ENCODE data around the gene AFG3L2.
A peak's percentile ranks its signal among the peaks of the same experiment; 100 is the strongest.

Gene AFG3L2

GRCh38 chr18:12342661-12343060 is 34.4 kb downstream of the AFG3L2 start:
- WGBS, result 100% methylated on average over 3 of the region's 4 CpGs
- Histone ChIP-seq H2AFZ (ENCODE audit: low read depth, low read length) (no peak overlapping the region), H3K4ac (ENCODE audit: low read depth in 1 of 2, low read length in 2 of 2) (no peak overlapping the region)

GRCh38 chr18:12340945-12341660 is 35.9 kb downstream of the AFG3L2 start:
- Histone ChIP-seq H3K79me1 (replicated peaks; ENCODE audit: low read length, poor library complexity, severe bottlenecking) (peaks cover 8% of the 10 kb centered on the region), H2BK120ac (ENCODE audit: low read depth, low read length) (no peak overlapping the region), H3K4me1 (ENCODE audit: control insufficient read depth, insufficient read depth, low read depth, low read length) (peaks cover 6% of the 10 kb centered on the region), H2BK5ac (ENCODE audit: low read depth, low read length, poor library complexity, severe bottlenecking) (no peak overlapping the region), H3K9ac (ENCODE audit: low read length) (no peak overlapping the region), H3K4me2 (ENCODE audit: low read length, poor library complexity, severe bottlenecking) (no peak overlapping the region), H3K14ac (ENCODE audit: low read length in 2 of 2) (no peak overlapping the region), H3K23ac (ENCODE audit: low read length in 2 of 2) (no peak overlapping the region), H4K8ac (ENCODE audit: low read length) (no peak overlapping the region), H3K27ac (ENCODE audit: low read length, poor library complexity, severe bottlenecking) (no peak overlapping the region), H2BK12ac (ENCODE audit: low read length in 2 of 2) (no peak overlapping the region), H3K4me3 (ENCODE audit: insufficient read depth in 1 of 2, low read depth in 1 of 2, low read length in 2 of 2) (no peak overlapping the region), H3K18ac (ENCODE audit: low read depth in 1 of 2, low read length in 2 of 2) (no peak overlapping the region), H3K36me3 (ENCODE audit: control insufficient read depth in 1 of 2, insufficient read depth in 2 of 2, low read depth in 1 of 2, low read length in 2 of 2) (peaks cover 43 to 88% of the 10 kb centered on the region in 2 experiments), H3K4ac (ENCODE audit: low read depth in 1 of 2, low read length in 2 of 2) (no peak overlapping the region), H2AK5ac (ENCODE audit: low read length, severe bottlenecking) (no peak overlapping the region), H3K9me3 (ENCODE audit: control insufficient read depth, low read length) (no peaks in the 10 kb centered on the region), H2BK15ac (ENCODE audit: low read depth, poor library complexity, severe bottlenecking) (no peak overlapping the region), H2AFZ (ENCODE audit: low read depth, low read length) (no peak overlapping the region), H3K27me3 (ENCODE audit: control insufficient read depth in 1 of 2, insufficient read depth in 1 of 2, low read length in 2 of 2) (no peaks in the 10 kb centered on the region), H4K91ac (ENCODE audit: low read length) (no peak overlapping the region)
- DNase-seq, result no peak
- 92% methylated on average over 4 of the region's 5 CpGs for WGBS

More at GRCh38 chr18:12342661-12343060, 34.4 kb downstream of the AFG3L2 start:
- no peak overlapping the region for H3K4me2 ChIP-seq (ENCODE audit: low read length, poor library complexity, severe bottlenecking)
- H3K79me1 ChIP-seq (replicated peaks; ENCODE audit: low read length, poor library complexity, severe bottlenecking), result peaks cover 5% of the 10 kb centered on the region
- no peak overlapping the region for H3K23ac ChIP-seq (ENCODE audit: low read length in 2 of 2)
- no peak overlapping the region for H3K4me3 ChIP-seq (ENCODE audit: insufficient read depth in 1 of 2, low read depth in 1 of 2, low read length in 2 of 2)
- H3K9ac ChIP-seq (ENCODE audit: low read length), result no peak overlapping the region
- H2BK5ac ChIP-seq (ENCODE audit: low read depth, low read length, poor library complexity, severe bottlenecking), result no peak overlapping the region
- no peak overlapping the region for H2BK15ac ChIP-seq (ENCODE audit: low read depth, poor library complexity, severe bottlenecking)
- H2BK12ac ChIP-seq (ENCODE audit: low read length in 2 of 2), result no peak overlapping the region
- no peaks in the 10 kb centered on the region for H3K27me3 ChIP-seq (ENCODE audit: control insufficient read depth in 1 of 2, insufficient read depth in 1 of 2, low read length in 2 of 2)
- no peak overlapping the region for H4K8ac ChIP-seq (ENCODE audit: low read length)
- DNase-seq, result no peak
- peaks cover 2% of the 10 kb centered on the region for H3K4me1 ChIP-seq (ENCODE audit: control insufficient read depth, insufficient read depth, low read depth, low read length)
- H2BK120ac ChIP-seq (ENCODE audit: low read depth, low read length), result no peak overlapping the region
- H3K9me3 ChIP-seq (ENCODE audit: control insufficient read depth, low read length), result no peaks in the 10 kb centered on the region
- no peak overlapping the region for H3K18ac ChIP-seq (ENCODE audit: low read depth in 1 of 2, low read length in 2 of 2)
- H3K36me3 ChIP-seq (ENCODE audit: control insufficient read depth in 1 of 2, insufficient read depth in 2 of 2, low read depth in 1 of 2, low read length in 2 of 2), result peaks cover 57 to 84% of the 10 kb centered on the region in 2 experiments
- H4K91ac ChIP-seq (ENCODE audit: low read length), result no peak overlapping the region
- no peak overlapping the region for H2AK5ac ChIP-seq (ENCODE audit: low read length, severe bottlenecking)
- H3K27ac ChIP-seq (ENCODE audit: low read length, poor library complexity, severe bottlenecking), result no peak overlapping the region
- H3K14ac ChIP-seq (ENCODE audit: low read length in 2 of 2), result no peak overlapping the region

- H3K27me3 ChIP-seq (ENCODE audit: control insufficient read depth in 1 of 2, insufficient read depth in 1 of 2, low read length in 2 of 2), result no peaks in the 10 kb centered on the region
- no peak overlapping the region for H3K9ac ChIP-seq (ENCODE audit: low read length)
- no peak overlapping the region for H3K18ac ChIP-seq (ENCODE audit: low read depth in 1 of 2, low read length in 2 of 2)
- H2BK12ac ChIP-seq (ENCODE audit: low read length in 2 of 2), result no peak overlapping the region
- H4K91ac ChIP-seq (ENCODE audit: low read length), result no peak overlapping the region
- no peaks in the 10 kb centered on the region for H3K9me3 ChIP-seq (ENCODE audit: control insufficient read depth, low read length)
- H3K4ac ChIP-seq (ENCODE audit: low read depth in 1 of 2, low read length in 2 of 2), result no peak overlapping the region
- no peak overlapping the region for H2BK15ac ChIP-seq (ENCODE audit: low read depth, poor library complexity, severe bottlenecking)
- H3K4me2 ChIP-seq (ENCODE audit: low read length, poor library complexity, severe bottlenecking), result no peak overlapping the region
- H2BK5ac ChIP-seq (ENCODE audit: low read depth, low read length, poor library complexity, severe bottlenecking), result no peak overlapping the region
- H3K36me3 ChIP-seq (ENCODE audit: control insufficient read depth in 1 of 2, insufficient read depth in 2 of 2, low read depth in 1 of 2, low read length in 2 of 2), result peaks cover 37 to 89% of the 10 kb centered on the region in 2 experiments
- H2BK120ac ChIP-seq (ENCODE audit: low read depth, low read length), result no peak overlapping the region
- no peak overlapping the region for H3K4me3 ChIP-seq (ENCODE audit: insufficient read depth in 1 of 2, low read depth in 1 of 2, low read length in 2 of 2)
- DNase-seq, result no peak
- H3K14ac ChIP-seq (ENCODE audit: low read length in 2 of 2), result no peak overlapping the region
- no peak overlapping the region for H2AFZ ChIP-seq (ENCODE audit: low read depth, low read length)
- no peak overlapping the region for H2AK5ac ChIP-seq (ENCODE audit: low read length, severe bottlenecking)
- peaks cover 17% of the 10 kb centered on the region for H3K79me1 ChIP-seq (replicated peaks; ENCODE audit: low read length, poor library complexity, severe bottlenecking)
- no peak overlapping the region for H3K27ac ChIP-seq (ENCODE audit: low read length, poor library complexity, severe bottlenecking)
- H3K4me1 ChIP-seq (ENCODE audit: control insufficient read depth, insufficient read depth, low read depth, low read length), result peaks cover 14% of the 10 kb centered on the region
- H4K8ac ChIP-seq (ENCODE audit: low read length), result no peak overlapping the region
- WGBS, result 100% methylated on average over 1 of the region's 2 CpGs
- no peak overlapping the region for H3K23ac ChIP-seq (ENCODE audit: low read length in 2 of 2)
Measured at GRCh38 chr18:12338382-12338781, 38.6 kb downstream of the AFG3L2 start.

GRCh38 chr18:12336887-12337286 is 40.1 kb downstream of the AFG3L2 start:
- Histone ChIP-seq H4K8ac (ENCODE audit: low read length) (no peak overlapping the region), H2BK12ac (ENCODE audit: low read length in 2 of 2) (no peak overlapping the region), H2BK120ac (ENCODE audit: low read depth, low read length) (no peak overlapping the region), H2AFZ (ENCODE audit: low read depth, low read length) (no peak overlapping the region), H3K79me1 (replicated peaks; ENCODE audit: low read length, poor library complexity, severe bottlenecking) (peaks cover 17% of the 10 kb centered on the region), H3K27me3 (ENCODE audit: control insufficient read depth in 1 of 2, insufficient read depth in 1 of 2, low read length in 2 of 2) (no peaks in the 10 kb centered on the region), H3K4me2 (ENCODE audit: low read length, poor library complexity, severe bottlenecking) (no peak overlapping the region), H3K36me3 (ENCODE audit: control insufficient read depth in 1 of 2, insufficient read depth in 2 of 2, low read depth in 1 of 2, low read length in 2 of 2) (peaks cover 33 to 76% of the 10 kb centered on the region in 2 experiments), H2AK5ac (ENCODE audit: low read length, severe bottlenecking) (no peak overlapping the region), H3K23ac (ENCODE audit: low read length in 2 of 2) (no peak overlapping the region), H3K27ac (ENCODE audit: low read length, poor library complexity, severe bottlenecking) (no peak overlapping the region), H4K91ac (ENCODE audit: low read length) (no peak overlapping the region), H3K9me3 (ENCODE audit: control insufficient read depth, low read length) (no peaks in the 10 kb centered on the region), H3K4ac (ENCODE audit: low read depth in 1 of 2, low read length in 2 of 2) (no peak overlapping the region), H3K9ac (ENCODE audit: low read length) (no peak overlapping the region), H3K14ac (ENCODE audit: low read length in 2 of 2) (no peak overlapping the region), H3K18ac (ENCODE audit: low read depth in 1 of 2, low read length in 2 of 2) (no peak overlapping the region), H3K4me1 (ENCODE audit: control insufficient read depth, insufficient read depth, low read depth, low read length) (peaks cover 14% of the 10 kb centered on the region), H2BK15ac (ENCODE audit: low read depth, poor library complexity, severe bottlenecking) (no peak overlapping the region), H2BK5ac (ENCODE audit: low read depth, low read length, poor library complexity, severe bottlenecking) (no peak overlapping the region), H3K4me3 (ENCODE audit: insufficient read depth in 1 of 2, low read depth in 1 of 2, low read length in 2 of 2) (no peak overlapping the region)
- 0% methylated on average over 6 of the region's 6 CpGs for WGBS
- peak; percentile 86 for DNase-seq

All from mesenchymal stem cell (in vitro differentiated cells and primary cell).